ENCODE results near the gene TRAFD1.

- TF ChIP-seq HES4 (CRISPR knock-in tag; IDR thresholded peaks at IDR 0.05; ENCODE audit: borderline replicate concordance) (no peak), TERF1 (CRISPR knock-in tag; IDR thresholded peaks at IDR 0.05) (no peak), BCL6 (CRISPR knock-in tag; IDR thresholded peaks at IDR 0.05) (no peak), POLR2A (IDR thresholded peaks at IDR 0.05; ENCODE audit: insufficient read depth in 1 of 2, low read depth in 2 of 2, low read length in 2 of 2) (no peak), TCF7L2 (IDR thresholded peaks at IDR 0.05; ENCODE audit: low read depth, low read length) (no peak), ZSCAN5A (CRISPR knock-in tag; IDR thresholded peaks at IDR 0.05; ENCODE audit: borderline replicate concordance) (no peak), ZNF589 (CRISPR knock-in tag; conservative IDR thresholded peaks at IDR 0.05) (no peak), ZNF24 (IDR thresholded peaks at IDR 0.05) (no peak), HDAC2 (CRISPR knock-in tag; IDR thresholded peaks at IDR 0.05) (no peak)
Measured at GRCh38 chr12:112103758-112104503, 21.4 kb upstream of the TRAFD1 start.
